Mononuclear cell (primary cell): ENCODE data around the gene VIPR2. TPM values are rescaled to one million over a fixed set of nuclear protein-coding genes. Genes with fewer than 3 reads are reported as not detected.
"Not testable (repeated sequence)": the region's sequence is repeated elsewhere in the genome, so short reads cannot be mapped to it uniquely, and the experiment has no call there.

Experiments used
- H3K27me3 ChIP-seq: 2 replicates; pipeline ENCODE4 v1.6.0; 2011; ENCODE audit warnings: low read length, control low read depth; ENCODE audit not compliant: insufficient read depth
- H3K4me1 ChIP-seq: 2 replicates; pipeline ENCODE4 v1.5.1; 2011; ENCODE audit warnings: mild to moderate bottlenecking, low read length, control low read depth; ENCODE audit not compliant: insufficient read depth
- H3K4me3 ChIP-seq: 2 replicates; pipeline ENCODE4 v1.5.1; 2011; ENCODE audit warnings: mild to moderate bottlenecking, low read length, moderate library complexity
- H3K9me3 ChIP-seq: 2 replicates; pipeline ENCODE4 v1.5.1; 2011; ENCODE audit warnings: low read depth, mild to moderate bottlenecking, control low read depth, low read length
- total RNA-seq: library from RNA; depleted of rRNA; stranded (reverse); fragments of >200 nt; gene quantifications from one replicate; pipeline ENCODE4 v1.2.3, GENCODE V29; 2012

Gene VIPR2
- total RNA-seq, 1 donor, result 0.31 TPM

GRCh38 chr7:159004411-159004810 lies 140.3 kb downstream of the VIPR2 start:
- H3K4me3 ChIP-seq, result no peak overlapping the region
- no peaks in the 10 kb centered on the region for H3K4me1 ChIP-seq
- no peaks in the 10 kb centered on the region for H3K9me3 ChIP-seq
- H3K27me3 ChIP-seq, result no peaks in the 10 kb centered on the region

GRCh38 chr7:159001811-159002210 lies 142.9 kb downstream of the VIPR2 start:
- Histone ChIP-seq H3K4me1 (no peaks in the 10 kb centered on the region), H3K27me3 (no peaks in the 10 kb centered on the region), H3K9me3 (no peaks in the 10 kb centered on the region), H3K4me3 (no peak overlapping the region)

GRCh38 chr7:159000859-159001435 lies 143.7 kb downstream of the VIPR2 start:
- no peak overlapping the region for H3K4me3 ChIP-seq
- H3K4me1 ChIP-seq, result no peaks in the 10 kb centered on the region
- H3K9me3 ChIP-seq, result no peaks in the 10 kb centered on the region
- no peaks in the 10 kb centered on the region for H3K27me3 ChIP-seq

- H3K4me1 ChIP-seq, result no peaks in the 10 kb centered on the region
- no peaks in the 10 kb centered on the region for H3K27me3 ChIP-seq
- H3K9me3 ChIP-seq, result no peaks in the 10 kb centered on the region
- H3K4me3 ChIP-seq, result no peak overlapping the region
These were observed 144.6 kb downstream of the VIPR2 start for GRCh38 chr7:159000070-159000469.

GRCh38 chr7:158999496-158999895 lies 145.2 kb downstream of the VIPR2 start:
- no peaks in the 10 kb centered on the region for H3K9me3 ChIP-seq
- no peaks in the 10 kb centered on the region for H3K4me1 ChIP-seq
- no peak overlapping the region for H3K4me3 ChIP-seq
- peaks cover 3% of the 10 kb centered on the region for H3K27me3 ChIP-seq

- not testable (repeated sequence) for H3K9me3 ChIP-seq, H3K4me3 ChIP-seq, H3K4me1 ChIP-seq
- peaks cover 11% of the 10 kb centered on the region for H3K27me3 ChIP-seq
These were observed 146.4 kb downstream of the VIPR2 start for GRCh38 chr7:158998261-158998660.

GRCh38 chr7:158997471-158997870 lies 147.2 kb downstream of the VIPR2 start:
- H3K27me3 ChIP-seq, result peaks cover 16% of the 10 kb centered on the region
- H3K4me1 ChIP-seq, result no peaks in the 10 kb centered on the region
- H3K4me3 ChIP-seq, result no peak overlapping the region
- H3K9me3 ChIP-seq, result no peaks in the 10 kb centered on the region

- peaks cover 19% of the 10 kb centered on the region for H3K27me3 ChIP-seq
These were observed 147.6 kb downstream of the VIPR2 start for GRCh38 chr7:158997110-158997453.

GRCh38 chr7:158996214-158997109 lies 148.2 kb downstream of the VIPR2 start:
- no peak overlapping the region for H3K4me3 ChIP-seq
- no peaks in the 10 kb centered on the region for H3K9me3 ChIP-seq
- peaks cover 19% of the 10 kb centered on the region for H3K27me3 ChIP-seq
- no peaks in the 10 kb centered on the region for H3K4me1 ChIP-seq

More at GRCh38 chr7:158997110-158997453, 147.6 kb downstream of the VIPR2 start:
- no peaks in the 10 kb centered on the region for H3K9me3 ChIP-seq
- H3K4me3 ChIP-seq, result no peak overlapping the region
- no peaks in the 10 kb centered on the region for H3K4me1 ChIP-seq

GRCh38 chr7:158995514-158995913 lies 149.2 kb downstream of the VIPR2 start:
- H3K9me3 ChIP-seq, result no peaks in the 10 kb centered on the region

GRCh38 chr7:158994687-158995086 lies 150.0 kb downstream of the VIPR2 start:
- Histone ChIP-seq H3K27me3 (peaks cover 19% of the 10 kb centered on the region), H3K9me3 (no peaks in the 10 kb centered on the region), H3K4me1 (no peaks in the 10 kb centered on the region), H3K4me3 (no peak overlapping the region)

More at GRCh38 chr7:158995514-158995913, 149.2 kb downstream of the VIPR2 start:
- Histone ChIP-seq H3K4me1 (no peaks in the 10 kb centered on the region), H3K27me3 (peaks cover 19% of the 10 kb centered on the region), H3K4me3 (no peak overlapping the region)

- H3K4me3 ChIP-seq, result no peak overlapping the region
- peaks cover 19% of the 10 kb centered on the region for H3K27me3 ChIP-seq
- H3K4me1 ChIP-seq, result no peaks in the 10 kb centered on the region
- H3K9me3 ChIP-seq, result no peaks in the 10 kb centered on the region
These were observed 151.1 kb downstream of the VIPR2 start for GRCh38 chr7:158993591-158993990.

GRCh38 chr7:158992759-158993158 lies 151.9 kb downstream of the VIPR2 start:
- Histone ChIP-seq H3K4me3 (no peak overlapping the region), H3K9me3 (no peaks in the 10 kb centered on the region), H3K27me3 (peaks cover 19% of the 10 kb centered on the region), H3K4me1 (no peaks in the 10 kb centered on the region)

GRCh38 chr7:158991824-158992621 lies 152.6 kb downstream of the VIPR2 start:
- H3K27me3 ChIP-seq, result peaks cover 19% of the 10 kb centered on the region
- H3K9me3 ChIP-seq, result no peaks in the 10 kb centered on the region
- no peak overlapping the region for H3K4me3 ChIP-seq
- no peaks in the 10 kb centered on the region for H3K4me1 ChIP-seq

GRCh38 chr7:158988996-158989395 lies 155.7 kb downstream of the VIPR2 start:
- no peak overlapping the region for H3K4me3 ChIP-seq
- H3K27me3 ChIP-seq, result peaks cover 15% of the 10 kb centered on the region
- H3K4me1 ChIP-seq, result no peaks in the 10 kb centered on the region
- H3K9me3 ChIP-seq, result no peaks in the 10 kb centered on the region
